Ishikawa (cell line): ENCODE results near the gene MAMDC4.

Experiments
- CEBPB ChIP-seq: IDR thresholded peaks from 2 replicates; pipeline ENCODE4 v1.6.1; 2012
- CREB1 ChIP-seq: IDR thresholded peaks from 2 replicates; pipeline ENCODE4 v1.6.1; 2012; ENCODE audit warnings: low read depth
- EGR1 ChIP-seq: IDR thresholded peaks from 2 replicates; pipeline ENCODE4 v1.6.1; 2012
- EP300 ChIP-seq: IDR thresholded peaks from 2 replicates; pipeline ENCODE4 v1.6.1; 2012; ENCODE audit warnings: borderline replicate concordance
- FOXM1 ChIP-seq: IDR thresholded peaks from 2 replicates; pipeline ENCODE4 v1.6.1; 2012; ENCODE audit warnings: low read depth, borderline replicate concordance
- MAX ChIP-seq: IDR thresholded peaks from 2 replicates; pipeline ENCODE4 v1.6.1; 2012
- NFIC ChIP-seq: IDR thresholded peaks from 2 replicates; pipeline ENCODE4 v1.6.1; 2012
- RAD21 ChIP-seq: IDR thresholded peaks from 2 replicates; pipeline ENCODE4 v1.6.1; 2012; ENCODE audit warnings: low read depth
- REST ChIP-seq: IDR thresholded peaks from 2 replicates; pipeline ENCODE4 v1.6.1; 2012; ENCODE audit warnings: low read depth, mild to moderate bottlenecking
- TAF1 ChIP-seq: IDR thresholded peaks from 2 replicates; pipeline ENCODE4 v1.6.1; 2012; ENCODE audit warnings: low read depth, mild to moderate bottlenecking
- TCF12 ChIP-seq: IDR thresholded peaks from 2 replicates; pipeline ENCODE4 v1.6.1; 2012; ENCODE audit warnings: low read depth
- TEAD4 ChIP-seq: IDR thresholded peaks from 2 replicates; pipeline ENCODE4 v1.6.1; 2012
- USF1 ChIP-seq: IDR thresholded peaks from 2 replicates; pipeline ENCODE4 v1.6.1; 2012
- YY1 ChIP-seq: IDR thresholded peaks from 2 replicates; pipeline ENCODE4 v1.6.1; 2012; ENCODE audit warnings: low read depth
- ZBTB7A ChIP-seq: IDR thresholded peaks from 2 replicates; pipeline ENCODE4 v1.6.1; 2012; ENCODE audit warnings: low read depth

MAMDC4 gene

GRCh38 chr9:136858844-136859757, 7.0 kb downstream of the MAMDC4 start:
- TF ChIP-seq TAF1 (no peak), YY1 (no peak), REST (no peak), CREB1 (no peak), TCF12 (no peak), TEAD4 (no peak), MAX (no peak), CEBPB (no peak), NFIC (no peak), EGR1 (no peak), FOXM1 (no peak), EP300 (no peak), ZBTB7A (no peak)

GRCh38 chr9:136860529-136860928, 8.4 kb downstream of the MAMDC4 start:
- TF ChIP-seq CREB1 (no peak), TAF1 (no peak), USF1 (no peak), NFIC (no peak), RAD21 (no peak), REST (no peak), FOXM1 (no peak), TCF12 (no peak), TEAD4 (no peak), MAX (no peak), EP300 (no peak), EGR1 (no peak), YY1 (no peak), CEBPB (no peak), ZBTB7A (no peak)

GRCh38 chr9:136860933-136861873, 9.1 kb downstream of the MAMDC4 start:
- TF ChIP-seq EGR1 (no peak), ZBTB7A (no peak), RAD21 (no peak), MAX (no peak), TAF1 (no peak), USF1 (no peak), CREB1 (no peak), REST (no peak), CEBPB (no peak), TEAD4 (no peak), FOXM1 (no peak), NFIC (no peak), TCF12 (no peak), YY1 (no peak), EP300 (no peak)
